Endothelial cell of umbilical vein (primary cell): ENCODE results near the gene FLT3LG.

Source experiments
- GATA2 ChIP-seq: IDR thresholded peaks from 2 replicates; pipeline ENCODE4 v1.7.0; 2011; ENCODE audit warnings: low read depth, mild to moderate bottlenecking, moderate library complexity, mixed read lengths, low read length; ENCODE audit not compliant: insufficient read length, insufficient read depth
- MYC ChIP-seq: IDR thresholded peaks from one replicate; pipeline ENCODE4 v1.6.1; 2011; ENCODE audit warnings: mild to moderate bottlenecking, low read depth, low read length
- POLR2A ChIP-seq: IDR thresholded peaks from 2 replicates; pipeline ENCODE4 v1.6.1; 2012; ENCODE audit warnings: low read depth, mild to moderate bottlenecking, control low read depth, low read length
- POLR2AphosphoS5 ChIP-seq: IDR thresholded peaks from 2 replicates; pipeline ENCODE4 v1.6.1; 2012; ENCODE audit warnings: low read depth, mild to moderate bottlenecking, control low read depth, low read length, moderate library complexity; ENCODE audit not compliant: insufficient read depth
- TF ChIP-seq, protein P1 (sequence below), 2 donors: IDR thresholded peaks; 1 replicate in 1 of 2; 2 replicates in 1 of 2; pipeline ENCODE4 v1.5.1; 2011; ENCODE audit warnings: low read length in 2 of 2, mild to moderate bottlenecking in 2 of 2, moderate library complexity in 2 of 2, control low read depth in 1 of 2, inconsistent platforms in 1 of 2, low read depth in 1 of 2; ENCODE audit not compliant: insufficient read depth in 1 of 2; ENCODE audit errors: extremely low read depth in 1 of 2

DNA sequence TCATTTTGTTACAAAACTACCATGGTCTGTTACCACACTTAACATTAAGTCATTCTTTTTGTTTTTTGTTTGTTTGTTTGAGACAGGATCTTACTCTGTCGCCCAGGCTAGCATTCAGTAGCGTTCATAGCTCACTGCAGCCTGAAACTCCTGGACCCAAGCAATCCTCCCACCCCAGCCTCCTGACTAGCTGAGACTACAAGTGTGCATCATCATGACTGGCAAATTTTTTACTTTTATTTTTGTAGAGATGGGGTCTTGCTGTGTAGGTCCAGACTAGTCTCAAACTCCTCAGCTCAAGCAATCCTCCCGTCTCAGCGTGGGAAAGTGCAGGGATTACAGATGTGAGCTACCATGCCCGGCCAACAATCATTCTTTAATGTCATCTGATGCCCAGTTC is 17.7 kb upstream of the FLT3LG start:
- TF ChIP-seq MYC (no peak), GATA2 (no peak), POLR2AphosphoS5 (no peak), POLR2A (no peak)
- TF ChIP-seq, protein P1, sequence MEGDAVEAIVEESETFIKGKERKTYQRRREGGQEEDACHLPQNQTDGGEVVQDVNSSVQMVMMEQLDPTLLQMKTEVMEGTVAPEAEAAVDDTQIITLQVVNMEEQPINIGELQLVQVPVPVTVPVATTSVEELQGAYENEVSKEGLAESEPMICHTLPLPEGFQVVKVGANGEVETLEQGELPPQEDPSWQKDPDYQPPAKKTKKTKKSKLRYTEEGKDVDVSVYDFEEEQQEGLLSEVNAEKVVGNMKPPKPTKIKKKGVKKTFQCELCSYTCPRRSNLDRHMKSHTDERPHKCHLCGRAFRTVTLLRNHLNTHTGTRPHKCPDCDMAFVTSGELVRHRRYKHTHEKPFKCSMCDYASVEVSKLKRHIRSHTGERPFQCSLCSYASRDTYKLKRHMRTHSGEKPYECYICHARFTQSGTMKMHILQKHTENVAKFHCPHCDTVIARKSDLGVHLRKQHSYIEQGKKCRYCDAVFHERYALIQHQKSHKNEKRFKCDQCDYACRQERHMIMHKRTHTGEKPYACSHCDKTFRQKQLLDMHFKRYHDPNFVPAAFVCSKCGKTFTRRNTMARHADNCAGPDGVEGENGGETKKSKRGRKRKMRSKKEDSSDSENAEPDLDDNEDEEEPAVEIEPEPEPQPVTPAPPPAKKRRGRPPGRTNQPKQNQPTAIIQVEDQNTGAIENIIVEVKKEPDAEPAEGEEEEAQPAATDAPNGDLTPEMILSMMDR (IDR thresholded peaks at IDR 0.05; ENCODE audit: extremely low read depth in 1 of 2, insufficient read depth in 1 of 2, low read depth in 1 of 2, low read length in 2 of 2): no peak
